Measurements from ENCODE around the gene TLDC2.

Gene TLDC2

DNA sequence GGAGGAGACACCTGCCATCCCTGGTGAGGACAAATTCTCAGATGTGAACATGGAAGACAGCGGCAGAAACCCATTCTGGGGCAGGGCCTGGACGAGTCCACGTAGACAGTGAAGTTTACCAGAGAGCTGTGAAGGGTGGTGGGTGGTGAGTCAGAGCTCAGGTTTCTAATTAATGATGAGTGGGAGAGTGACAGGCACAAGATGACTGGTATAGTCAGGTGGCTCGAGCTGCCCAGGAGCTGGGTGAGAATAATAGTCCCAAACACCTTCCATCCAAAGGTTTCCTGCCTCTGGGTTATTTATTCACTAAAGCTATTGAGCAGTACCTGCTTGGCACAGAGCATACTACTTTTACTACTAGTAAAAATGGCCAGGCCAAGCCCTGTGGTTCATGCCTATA is 6.0 kb downstream of the TLDC2 start:
- Histone ChIP-seq H3K4me3 (ENCODE audit: low read length in 2 of 2) (no peak overlapping the region), H3K36me3 (ENCODE audit: control insufficient read depth in 2 of 2, insufficient read depth in 2 of 2, low read length in 2 of 2) (peaks cover 3 to 6% of the 10 kb centered on the region in 2 donors), H3K9ac (ENCODE audit: low read depth in 1 of 2, low read length in 2 of 2) (no peak overlapping the region), H3K4me1 (ENCODE audit: control insufficient read depth in 2 of 2, insufficient read depth in 2 of 2, low read length in 2 of 2) (peaks cover 7 to 25% of the 10 kb centered on the region in 2 donors), H3K9me3 (ENCODE audit: control insufficient read depth in 2 of 2, low read length in 2 of 2) (no peaks in the 10 kb centered on the region), H3K27me3 (ENCODE audit: control insufficient read depth in 2 of 2, insufficient read depth in 2 of 2, low read length in 2 of 2) (no peaks in the 10 kb centered on the region), H3K27ac (ENCODE audit: low read depth in 2 of 2, low read length in 2 of 2) (peak overlapping the region; percentile 55 to 77)

DNA sequence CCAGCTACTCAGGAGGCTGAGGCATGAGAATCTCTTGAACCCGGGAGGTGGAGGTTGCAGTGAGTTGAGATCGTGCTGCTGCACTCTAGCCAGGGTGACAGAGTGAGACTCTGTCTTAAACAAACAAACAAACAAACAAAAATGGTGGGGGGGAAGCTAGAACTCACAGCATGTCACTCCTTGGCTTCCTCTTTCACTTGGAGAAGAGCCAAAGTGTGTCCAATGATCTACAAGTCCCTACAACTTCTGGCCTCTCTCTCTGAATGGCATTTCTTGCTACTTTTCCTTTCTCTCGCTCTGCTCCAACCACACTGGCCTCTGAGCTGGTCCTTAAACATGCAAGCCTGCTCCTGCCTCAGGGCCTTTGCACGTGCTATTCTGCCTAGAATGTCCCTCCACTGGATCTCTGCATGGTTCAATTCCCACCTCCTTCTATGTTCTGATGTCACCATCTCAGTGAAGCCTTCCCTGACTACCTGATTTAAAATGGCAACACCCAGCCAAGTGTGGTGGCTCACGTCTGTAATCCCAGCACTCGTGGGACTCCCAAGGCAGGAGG is 8.1 kb downstream of the TLDC2 start:
- no peak overlapping the region for H3K9ac ChIP-seq (ENCODE audit: low read depth in 1 of 2, low read length in 2 of 2)
- H3K9me3 ChIP-seq (ENCODE audit: control insufficient read depth in 2 of 2, low read length in 2 of 2): no peaks in the 10 kb centered on the region
- H3K27me3 ChIP-seq (ENCODE audit: control insufficient read depth in 2 of 2, insufficient read depth in 2 of 2, low read length in 2 of 2): no peaks in the 10 kb centered on the region

DNA sequence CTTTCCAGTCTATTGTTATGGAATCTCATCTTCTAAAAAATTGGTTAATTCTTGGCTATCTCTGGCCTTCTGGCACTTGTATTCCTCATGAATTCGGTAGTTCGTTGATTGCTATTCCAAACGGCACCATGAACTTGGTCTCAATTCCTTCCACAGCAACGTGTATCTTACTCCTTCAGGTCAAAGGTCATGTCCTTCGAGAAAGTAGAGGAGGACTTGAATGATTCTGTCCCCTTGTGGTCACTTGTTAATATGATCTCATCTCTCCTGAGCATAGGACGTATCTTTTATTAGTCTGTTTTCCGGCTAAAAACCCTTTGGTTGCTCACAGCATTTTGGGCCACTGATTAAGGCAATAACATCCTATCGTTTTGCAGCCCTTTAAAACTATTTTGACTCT is 9.4 kb downstream of the TLDC2 start:
- Histone ChIP-seq H3K9ac (ENCODE audit: low read depth in 1 of 2, low read length in 2 of 2) (no peak overlapping the region), H3K9me3 (ENCODE audit: control insufficient read depth in 2 of 2, low read length in 2 of 2) (no peaks in the 10 kb centered on the region), H3K4me1 (ENCODE audit: control insufficient read depth in 2 of 2, insufficient read depth in 2 of 2, low read length in 2 of 2) (peaks cover 7 to 24% of the 10 kb centered on the region in 2 donors), H3K36me3 (ENCODE audit: control insufficient read depth in 2 of 2, insufficient read depth in 2 of 2, low read length in 2 of 2) (peaks cover 12 to 21% of the 10 kb centered on the region in 2 donors), H3K27ac (ENCODE audit: low read depth in 2 of 2, low read length in 2 of 2) (no peak overlapping the region), H3K4me3 (ENCODE audit: low read length in 2 of 2) (no peak overlapping the region), H3K27me3 (ENCODE audit: control insufficient read depth in 2 of 2, insufficient read depth in 2 of 2, low read length in 2 of 2) (no peaks in the 10 kb centered on the region)

More for the DNA sequence above, 8.1 kb downstream of the TLDC2 start:
- Histone ChIP-seq H3K4me1 (ENCODE audit: control insufficient read depth in 2 of 2, insufficient read depth in 2 of 2, low read length in 2 of 2) (peaks cover 7 to 24% of the 10 kb centered on the region in 2 donors), H3K27ac (ENCODE audit: low read depth in 2 of 2, low read length in 2 of 2) (no peak overlapping the region), H3K36me3 (ENCODE audit: control insufficient read depth in 2 of 2, insufficient read depth in 2 of 2, low read length in 2 of 2) (peaks cover 8 to 14% of the 10 kb centered on the region in 2 donors), H3K4me3 (ENCODE audit: low read length in 2 of 2) (no peak overlapping the region)

DNA sequence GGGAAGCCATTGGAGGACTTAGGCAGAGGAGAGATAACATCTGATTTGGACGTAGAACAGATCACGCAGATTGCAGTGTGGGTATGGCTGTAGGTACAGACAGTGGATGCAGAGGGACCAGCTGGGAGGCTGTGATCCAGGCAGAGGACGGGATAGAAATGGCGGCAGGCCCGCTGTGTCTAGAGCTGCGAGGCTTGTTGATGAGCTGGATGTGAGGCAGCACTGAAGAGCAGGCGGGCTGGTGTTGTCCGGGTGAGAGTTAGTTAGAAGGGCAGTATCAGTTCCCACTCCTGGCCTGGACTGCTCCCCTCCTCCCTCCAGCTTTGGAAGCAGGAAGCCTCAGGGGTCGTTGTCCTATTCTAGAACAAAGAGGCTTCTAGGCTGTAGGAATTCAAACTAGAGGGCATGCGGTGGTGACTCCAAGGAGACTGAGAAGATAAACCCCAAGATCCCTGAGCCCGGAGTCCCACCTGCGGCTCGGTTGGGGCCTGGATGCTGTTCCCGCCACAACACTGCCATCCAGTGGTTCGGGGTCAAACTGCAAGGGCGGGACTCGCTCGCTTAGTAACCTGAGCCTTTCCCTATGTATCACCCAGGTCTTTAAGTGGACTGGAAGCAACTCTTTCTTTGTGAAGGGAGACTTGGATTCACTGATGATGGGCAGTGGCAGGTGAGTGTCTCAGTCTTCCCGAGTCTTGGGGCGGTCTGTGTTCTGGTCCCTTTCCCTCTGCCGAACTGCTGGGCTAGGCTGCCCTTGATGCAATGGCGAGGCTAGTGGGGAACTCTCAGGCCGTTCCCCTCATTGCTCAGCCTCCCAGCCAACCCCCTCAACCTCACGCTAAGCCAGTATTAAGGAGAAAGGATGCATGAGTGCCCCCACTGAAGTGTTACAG is 11.2 kb downstream of the TLDC2 start:
- peak overlapping the region; percentile 28 to 31 for H3K4me3 ChIP-seq (ENCODE audit: low read length in 2 of 2)
- H3K9ac ChIP-seq (ENCODE audit: low read depth in 1 of 2, low read length in 2 of 2): no peak overlapping the region
- peaks cover 6 to 16% of the 10 kb centered on the region in 2 donors for H3K4me1 ChIP-seq (ENCODE audit: control insufficient read depth in 2 of 2, insufficient read depth in 2 of 2, low read length in 2 of 2)

DNA sequence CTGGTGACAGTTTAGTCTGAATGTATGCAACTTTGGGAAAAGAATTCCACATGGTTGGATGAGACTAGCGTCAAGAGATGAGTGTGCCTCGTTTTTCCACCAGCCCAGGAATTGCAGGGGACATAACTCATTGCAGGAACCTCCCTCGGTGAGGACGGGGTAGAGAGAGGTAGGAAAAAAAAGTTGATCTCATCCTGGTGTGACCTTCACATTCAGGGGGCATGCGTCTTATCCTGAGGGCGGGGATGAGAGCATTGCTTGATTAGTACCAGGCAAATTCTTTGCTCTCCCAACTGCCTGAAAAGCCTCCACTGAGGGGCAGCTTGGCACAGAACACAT is 11.8 kb downstream of the TLDC2 start:
- Histone ChIP-seq H3K9ac (ENCODE audit: low read depth in 1 of 2, low read length in 2 of 2) (no peak overlapping the region), H3K4me3 (ENCODE audit: low read length in 2 of 2) (no peak overlapping the region), H3K9me3 (ENCODE audit: control insufficient read depth in 2 of 2, low read length in 2 of 2) (no peaks in the 10 kb centered on the region), H3K4me1 (ENCODE audit: control insufficient read depth in 2 of 2, insufficient read depth in 2 of 2, low read length in 2 of 2) (peaks cover 2 to 11% of the 10 kb centered on the region in 2 donors), H3K27me3 (ENCODE audit: control insufficient read depth in 2 of 2, insufficient read depth in 2 of 2, low read length in 2 of 2) (no peaks in the 10 kb centered on the region), H3K27ac (ENCODE audit: low read depth in 2 of 2, low read length in 2 of 2) (no peak overlapping the region), H3K36me3 (ENCODE audit: control insufficient read depth in 2 of 2, insufficient read depth in 2 of 2, low read length in 2 of 2) (peaks cover 24 to 38% of the 10 kb centered on the region in 2 donors)

More for the DNA sequence above, 11.2 kb downstream of the TLDC2 start:
- Histone ChIP-seq H3K9me3 (ENCODE audit: control insufficient read depth in 2 of 2, low read length in 2 of 2) (no peaks in the 10 kb centered on the region), H3K36me3 (ENCODE audit: control insufficient read depth in 2 of 2, insufficient read depth in 2 of 2, low read length in 2 of 2) (peaks cover 24 to 33% of the 10 kb centered on the region in 2 donors), H3K27me3 (ENCODE audit: control insufficient read depth in 2 of 2, insufficient read depth in 2 of 2, low read length in 2 of 2) (no peaks in the 10 kb centered on the region), H3K27ac (ENCODE audit: low read depth in 2 of 2, low read length in 2 of 2) (peak overlapping the region in 1 of 2 donors; percentile 16)

DNA sequence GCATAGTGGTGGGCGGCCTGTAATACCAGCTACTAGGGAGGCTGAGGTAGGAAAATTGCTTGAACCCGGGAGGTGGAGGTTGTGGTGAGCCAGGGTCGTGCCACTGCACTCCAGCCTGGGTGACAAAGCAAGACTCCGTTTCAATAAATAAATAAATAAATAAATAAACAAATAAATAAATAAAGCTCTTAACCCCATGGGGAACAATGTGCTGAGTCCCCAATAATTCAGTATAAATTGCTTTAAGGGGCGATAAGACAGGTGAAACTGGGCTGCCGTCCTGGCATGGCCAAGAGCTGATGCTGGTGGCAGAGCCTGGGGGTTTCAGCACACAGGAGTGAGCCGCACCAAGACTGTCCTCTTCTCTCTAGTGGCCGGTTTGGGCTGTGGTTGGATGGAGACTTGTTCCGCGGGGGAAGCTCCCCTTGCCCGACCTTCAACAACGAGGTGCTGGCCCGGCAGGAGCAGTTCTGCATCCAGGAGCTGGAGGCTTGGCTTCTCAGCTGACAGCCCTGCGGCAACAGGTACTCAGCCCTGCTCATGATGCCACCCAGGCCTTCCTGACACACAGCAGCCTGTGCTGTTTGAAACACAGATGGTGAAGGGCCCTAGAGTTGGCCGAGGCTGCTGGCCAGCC is 13.1 kb downstream of the TLDC2 start:
- Histone ChIP-seq H3K9me3 (ENCODE audit: control insufficient read depth in 2 of 2, low read length in 2 of 2) (no peaks in the 10 kb centered on the region), H3K9ac (ENCODE audit: low read depth in 1 of 2, low read length in 2 of 2) (no peak overlapping the region), H3K4me1 (ENCODE audit: control insufficient read depth in 2 of 2, insufficient read depth in 2 of 2, low read length in 2 of 2) (peaks cover 2 to 11% of the 10 kb centered on the region in 2 donors), H3K27ac (ENCODE audit: low read depth in 2 of 2, low read length in 2 of 2) (no peak overlapping the region), H3K36me3 (ENCODE audit: control insufficient read depth in 2 of 2, insufficient read depth in 2 of 2, low read length in 2 of 2) (peaks cover 35 to 50% of the 10 kb centered on the region in 2 donors), H3K27me3 (ENCODE audit: control insufficient read depth in 2 of 2, insufficient read depth in 2 of 2, low read length in 2 of 2) (no peaks in the 10 kb centered on the region), H3K4me3 (ENCODE audit: low read length in 2 of 2) (no peak overlapping the region)

DNA sequence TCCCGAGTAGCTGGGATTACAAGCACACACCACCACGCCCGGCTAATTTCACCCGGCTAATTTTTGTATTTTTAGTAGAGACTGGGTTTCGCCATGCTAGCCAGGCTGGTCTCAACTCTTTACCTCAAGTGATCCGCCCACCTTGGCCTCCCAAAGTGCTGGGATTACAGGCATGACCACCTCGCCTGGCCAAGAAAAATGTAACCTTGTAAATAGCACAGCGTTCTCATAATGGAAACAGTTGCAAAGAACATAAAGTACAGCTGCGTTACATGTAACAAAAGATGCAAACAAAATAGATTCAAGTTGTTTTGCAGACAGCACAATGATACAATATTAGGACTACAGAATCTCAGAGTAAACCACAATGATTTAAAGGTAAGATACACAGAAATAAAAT is 14.6 kb downstream of the TLDC2 start:
- Histone ChIP-seq H3K4me1 (ENCODE audit: control insufficient read depth in 2 of 2, insufficient read depth in 2 of 2, low read length in 2 of 2) (peaks cover 2 to 11% of the 10 kb centered on the region in 2 donors), H3K36me3 (ENCODE audit: control insufficient read depth in 2 of 2, insufficient read depth in 2 of 2, low read length in 2 of 2) (peaks cover 37 to 58% of the 10 kb centered on the region in 2 donors), H3K9ac (ENCODE audit: low read depth in 1 of 2, low read length in 2 of 2) (no peak overlapping the region), H3K9me3 (ENCODE audit: control insufficient read depth in 2 of 2, low read length in 2 of 2) (no peaks in the 10 kb centered on the region), H3K4me3 (ENCODE audit: low read length in 2 of 2) (no peak overlapping the region), H3K27ac (ENCODE audit: low read depth in 2 of 2, low read length in 2 of 2) (no peak overlapping the region), H3K27me3 (ENCODE audit: control insufficient read depth in 2 of 2, insufficient read depth in 2 of 2, low read length in 2 of 2) (no peaks in the 10 kb centered on the region)

DNA sequence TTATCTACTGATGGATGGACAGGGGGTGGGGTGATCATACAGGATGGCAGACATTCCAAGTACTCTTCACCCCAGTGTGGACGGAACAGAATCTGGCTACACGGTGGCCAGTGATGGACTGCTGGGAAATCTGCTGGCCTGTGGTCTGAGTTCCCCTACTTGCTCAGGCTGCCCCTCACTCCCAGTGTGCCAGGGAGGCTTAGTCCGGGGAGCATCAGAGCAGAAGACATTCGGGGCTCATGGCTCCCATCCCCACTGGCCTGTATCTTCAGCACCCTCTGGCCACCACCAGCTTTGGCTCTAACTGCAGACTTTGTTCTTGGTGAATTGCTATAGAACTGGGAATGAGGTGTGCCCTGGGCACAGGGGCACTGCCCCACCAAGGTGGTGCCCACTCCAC is 15.3 kb downstream of the TLDC2 start:
- Histone ChIP-seq H3K9ac (ENCODE audit: low read depth in 1 of 2, low read length in 2 of 2) (no peak overlapping the region), H3K36me3 (ENCODE audit: control insufficient read depth in 2 of 2, insufficient read depth in 2 of 2, low read length in 2 of 2) (peaks cover 39 to 63% of the 10 kb centered on the region in 2 donors), H3K4me3 (ENCODE audit: low read length in 2 of 2) (no peak overlapping the region), H3K27ac (ENCODE audit: low read depth in 2 of 2, low read length in 2 of 2) (no peak overlapping the region), H3K9me3 (ENCODE audit: control insufficient read depth in 2 of 2, low read length in 2 of 2) (no peaks in the 10 kb centered on the region), H3K27me3 (ENCODE audit: control insufficient read depth in 2 of 2, insufficient read depth in 2 of 2, low read length in 2 of 2) (no peaks in the 10 kb centered on the region), H3K4me1 (ENCODE audit: control insufficient read depth in 2 of 2, insufficient read depth in 2 of 2, low read length in 2 of 2) (peaks cover 2 to 11% of the 10 kb centered on the region in 2 donors)

DNA sequence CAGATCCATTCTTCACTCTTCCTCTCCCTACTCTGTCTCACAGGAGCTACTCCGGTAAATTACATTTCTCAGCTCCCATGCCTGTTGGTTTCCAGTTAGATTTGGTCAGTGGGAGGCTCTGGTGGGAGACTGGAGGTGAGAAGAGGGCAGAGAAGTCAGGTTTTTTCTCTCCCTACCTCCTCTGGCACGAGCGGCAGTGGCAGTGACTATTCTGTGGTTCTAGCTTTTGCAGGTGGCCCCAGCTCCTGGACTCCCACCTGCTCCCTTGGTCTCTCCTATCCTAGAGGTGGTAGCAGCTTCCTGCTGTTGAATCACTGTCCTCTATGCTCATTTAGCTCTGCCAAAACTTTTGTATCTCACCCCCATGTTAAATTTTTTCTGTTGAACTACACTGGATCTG is 17.9 kb downstream of the TLDC2 start:
- Histone ChIP-seq H3K9ac (ENCODE audit: low read depth in 1 of 2, low read length in 2 of 2) (no peak overlapping the region), H3K36me3 (ENCODE audit: control insufficient read depth in 2 of 2, insufficient read depth in 2 of 2, low read length in 2 of 2) (peaks cover 50 to 71% of the 10 kb centered on the region in 2 donors)

DNA sequence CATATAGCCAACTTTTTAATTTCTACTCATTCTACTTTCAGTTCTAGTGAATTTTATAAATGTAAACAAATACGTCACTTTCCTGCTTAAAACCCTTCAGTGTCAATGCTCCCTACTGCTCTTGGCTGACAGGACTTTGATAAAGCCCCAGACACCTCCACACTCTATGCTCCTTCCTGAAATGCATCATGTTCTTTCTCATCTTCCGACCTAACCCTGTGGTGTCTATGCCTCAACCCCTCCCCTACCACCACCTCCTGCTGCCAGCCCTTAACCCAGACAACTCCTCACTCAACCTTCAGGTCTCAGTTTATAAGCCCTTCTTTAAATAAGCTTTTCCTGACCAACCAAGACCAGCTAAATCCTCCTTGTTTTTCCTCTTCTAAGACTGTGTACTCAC is 19.1 kb downstream of the TLDC2 start:
- Histone ChIP-seq H3K9me3 (ENCODE audit: control insufficient read depth in 2 of 2, low read length in 2 of 2) (no peaks in the 10 kb centered on the region), H3K36me3 (ENCODE audit: control insufficient read depth in 2 of 2, insufficient read depth in 2 of 2, low read length in 2 of 2) (peaks cover 50 to 66% of the 10 kb centered on the region in 2 donors), H3K4me3 (ENCODE audit: low read length in 2 of 2) (no peak overlapping the region), H3K9ac (ENCODE audit: low read depth in 1 of 2, low read length in 2 of 2) (no peak overlapping the region), H3K4me1 (ENCODE audit: control insufficient read depth in 2 of 2, insufficient read depth in 2 of 2, low read length in 2 of 2) (no peaks in the 10 kb centered on the region), H3K27ac (ENCODE audit: low read depth in 2 of 2, low read length in 2 of 2) (no peak overlapping the region), H3K27me3 (ENCODE audit: control insufficient read depth in 2 of 2, insufficient read depth in 2 of 2, low read length in 2 of 2) (no peaks in the 10 kb centered on the region)

More for the DNA sequence above, 17.9 kb downstream of the TLDC2 start:
- Histone ChIP-seq H3K9me3 (ENCODE audit: control insufficient read depth in 2 of 2, low read length in 2 of 2) (no peaks in the 10 kb centered on the region), H3K4me1 (ENCODE audit: control insufficient read depth in 2 of 2, insufficient read depth in 2 of 2, low read length in 2 of 2) (no peaks in the 10 kb centered on the region), H3K4me3 (ENCODE audit: low read length in 2 of 2) (no peak overlapping the region), H3K27me3 (ENCODE audit: control insufficient read depth in 2 of 2, insufficient read depth in 2 of 2, low read length in 2 of 2) (no peaks in the 10 kb centered on the region), H3K27ac (ENCODE audit: low read depth in 2 of 2, low read length in 2 of 2) (no peak overlapping the region)
